ENCODE measurements around the gene DLX5.

Gene DLX5

DNA sequence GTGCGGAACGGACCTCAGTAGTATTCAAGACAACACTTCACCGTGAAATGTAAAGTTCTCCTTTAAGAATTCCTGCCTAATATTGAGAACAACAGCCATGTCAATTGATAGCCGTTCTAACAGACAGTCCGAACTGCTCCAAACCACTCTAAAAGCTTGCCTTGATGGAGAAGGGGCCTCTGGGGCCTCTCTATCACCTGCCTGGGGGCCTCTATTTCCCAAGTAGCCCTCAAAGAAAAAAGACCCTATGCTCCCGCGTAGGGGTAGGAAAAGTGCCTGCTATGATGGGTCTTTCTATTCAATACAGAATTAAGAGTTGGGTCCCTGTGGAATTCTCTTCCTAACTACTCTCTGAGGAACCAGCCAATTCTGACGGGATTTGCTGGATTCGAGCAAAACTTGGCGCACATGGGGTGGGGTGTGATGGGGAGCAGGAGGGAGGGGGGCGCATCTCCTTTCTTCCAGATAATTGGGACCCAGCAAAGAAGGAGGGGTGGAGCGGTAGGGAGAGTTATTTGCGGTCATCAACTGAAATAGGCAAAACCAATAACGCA, 27.6 kb downstream of the DLX5 start:
- TF ChIP-seq ZFX (IDR thresholded peaks at IDR 0.05; ENCODE audit: borderline replicate concordance) (no peak), CTCF (IDR thresholded peaks at IDR 0.05) (no peak)
- no peak overlapping the region for H3K27ac ChIP-seq

DNA sequence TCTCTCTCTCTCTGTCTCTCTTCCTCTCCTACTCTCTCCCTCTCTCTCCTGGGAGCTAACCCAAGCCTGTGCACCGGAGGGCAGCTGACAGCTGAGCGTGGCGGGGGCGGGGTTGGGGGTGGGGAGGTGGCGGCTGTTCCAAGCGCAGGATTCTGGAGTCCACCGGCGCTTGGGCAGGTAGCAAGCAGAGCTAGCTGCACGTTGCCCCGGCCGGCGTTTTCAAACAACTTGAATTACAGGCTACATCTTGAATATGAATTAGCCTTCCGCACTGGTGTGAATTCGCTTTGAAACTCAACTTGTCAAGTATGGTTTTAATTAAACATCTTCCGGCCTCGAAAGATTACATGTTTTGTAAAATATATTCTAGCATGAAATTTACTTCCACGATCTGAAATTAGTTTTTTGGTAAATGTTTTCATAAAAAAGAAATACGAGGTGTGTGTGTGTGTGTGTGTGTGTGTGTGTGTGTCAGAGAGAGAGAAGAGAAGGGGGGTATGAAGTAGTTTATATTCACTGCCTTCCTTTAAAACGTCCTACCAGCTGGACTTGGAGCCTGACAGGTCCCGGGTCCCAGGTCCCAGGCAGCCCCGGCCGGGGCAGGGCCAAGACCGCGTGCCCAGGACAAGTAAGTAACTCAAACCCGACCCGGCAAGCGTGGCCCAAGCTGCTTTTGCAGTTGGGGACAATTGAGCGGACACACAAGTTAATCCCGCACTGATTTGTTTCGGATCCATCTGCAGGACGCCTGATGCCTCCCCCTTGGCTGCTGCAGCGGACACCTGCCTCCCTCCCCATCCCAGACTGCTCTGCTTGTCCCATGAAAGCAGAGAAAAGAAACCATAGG, 28.3 kb downstream of the DLX5 start:
- TF ChIP-seq ZFX (IDR thresholded peaks at IDR 0.05; ENCODE audit: borderline replicate concordance) (no peak), CTCF (IDR thresholded peaks at IDR 0.05) (no peak)
- no peak overlapping the region for H3K27ac ChIP-seq

DNA sequence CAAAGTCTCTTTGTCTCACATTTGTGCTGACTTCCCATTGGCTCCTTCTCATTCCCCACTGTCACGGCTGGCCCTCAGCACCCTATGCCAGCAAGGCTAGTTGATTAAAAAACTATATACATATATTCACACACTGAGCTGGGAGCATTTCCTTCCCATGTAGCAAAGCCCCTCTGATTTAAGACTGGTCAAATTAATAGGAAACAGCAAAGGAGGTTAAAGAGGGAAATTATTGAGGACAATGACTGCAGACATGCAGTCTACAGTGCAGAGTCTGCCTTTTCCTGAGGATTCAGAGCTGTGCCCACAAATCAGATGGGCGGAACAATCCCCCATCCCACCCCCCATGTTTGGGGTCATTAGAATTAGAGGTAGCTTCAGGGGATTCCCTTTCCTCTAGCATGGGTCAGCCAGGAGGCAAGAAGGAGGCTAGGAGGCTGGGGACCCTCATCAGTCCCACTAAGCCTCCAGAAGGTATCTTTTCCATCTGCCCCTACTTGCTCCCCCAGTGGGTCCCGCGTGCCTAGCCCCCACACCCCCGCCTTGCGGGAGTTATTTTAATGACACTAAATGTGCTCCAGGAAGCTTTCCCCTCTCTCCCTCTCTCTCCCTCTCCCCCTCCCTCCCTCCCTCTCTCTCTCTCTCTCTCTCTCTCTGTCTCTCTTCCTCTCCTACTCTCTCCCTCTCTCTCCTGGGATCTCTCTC, 29.1 kb downstream of the DLX5 start:
- H3K27ac ChIP-seq, result no peak overlapping the region
- TF ChIP-seq ZFX (IDR thresholded peaks at IDR 0.05; ENCODE audit: borderline replicate concordance) (no peak), CTCF (IDR thresholded peaks at IDR 0.05) (no peak)

DNA sequence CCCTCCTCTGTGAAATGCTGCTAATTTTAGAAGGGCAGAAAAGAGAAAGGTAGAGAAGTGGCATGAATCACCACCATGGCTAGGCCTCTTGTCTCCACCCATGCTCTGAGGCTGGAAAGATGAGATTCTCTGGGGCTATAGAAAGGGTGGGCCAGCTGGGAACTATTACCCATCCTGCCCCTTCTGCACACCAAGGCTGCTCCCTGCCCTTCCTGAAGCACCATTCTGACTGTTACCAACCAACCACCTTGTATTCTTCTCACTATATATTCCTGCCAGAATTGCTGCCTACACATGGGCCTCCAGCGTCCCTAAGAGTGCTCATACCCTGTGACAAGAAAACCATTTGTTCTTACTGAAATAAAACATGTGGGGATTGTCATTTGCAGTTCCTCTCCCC, 30.7 kb downstream of the DLX5 start:
- TF ChIP-seq ZFX (IDR thresholded peaks at IDR 0.05; ENCODE audit: borderline replicate concordance) (no peak), CTCF (IDR thresholded peaks at IDR 0.05) (no peak)
- H3K27ac ChIP-seq, result no peak overlapping the region

GRCh38 chr7:96993094-96993865, 31.4 kb downstream of the DLX5 start:
- TF ChIP-seq ZFX (IDR thresholded peaks at IDR 0.05; ENCODE audit: borderline replicate concordance) (no peak), CTCF (IDR thresholded peaks at IDR 0.05) (no peak)

DNA sequence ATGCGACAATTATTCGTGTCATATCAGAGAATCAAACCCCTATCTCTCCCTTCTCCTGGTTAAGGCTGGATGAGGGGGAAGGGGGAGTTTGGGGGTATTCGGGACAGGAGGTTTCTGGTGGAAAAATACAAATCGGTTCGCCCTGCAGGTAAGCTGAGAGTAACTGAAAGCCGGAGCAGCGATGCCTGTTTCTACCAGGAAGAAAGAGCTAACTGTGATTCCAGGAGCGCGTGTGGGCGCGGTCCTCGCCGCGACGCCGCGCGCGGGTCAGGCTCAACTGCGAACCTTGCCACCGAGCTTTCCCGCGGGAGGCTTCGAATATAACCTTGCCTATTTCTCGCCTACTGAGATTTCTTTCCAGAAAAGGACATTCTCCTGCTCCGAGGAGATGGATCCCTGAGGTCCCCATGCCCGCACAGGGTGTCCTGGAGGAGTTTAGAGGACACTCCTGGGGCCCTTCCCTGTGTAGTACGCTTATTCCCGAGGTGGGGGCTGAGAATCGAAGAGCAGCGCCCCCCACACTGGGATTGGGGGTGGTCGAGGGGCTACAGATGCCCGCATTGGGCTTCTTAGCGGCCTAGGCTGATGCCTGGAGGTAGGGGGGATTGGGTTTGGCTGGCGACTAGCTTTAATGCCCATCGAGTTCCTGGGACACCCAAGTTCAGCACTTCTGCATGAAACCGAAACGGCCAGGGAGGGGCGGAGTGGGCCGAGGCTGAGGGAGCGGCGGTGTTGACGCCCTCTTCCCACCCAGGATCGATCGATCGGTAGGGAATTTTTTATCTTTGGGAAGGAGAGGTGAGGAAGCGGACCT, 32.2 kb downstream of the DLX5 start:
- TF ChIP-seq ZFX (IDR thresholded peaks at IDR 0.05; ENCODE audit: borderline replicate concordance) (no peak), CTCF (IDR thresholded peaks at IDR 0.05) (no peak)

More at GRCh38 chr7:96993094-96993865, 31.4 kb downstream of the DLX5 start:
- H3K27ac ChIP-seq, result no peak overlapping the region

More for the DNA sequence above, 32.2 kb downstream of the DLX5 start:
- H3K27ac ChIP-seq, result no peak overlapping the region

Measured in 22Rv1 (cell line).